ENCODE measurements around the gene NEK1. TPM values are rescaled to one million over a fixed set of nuclear protein-coding genes. Genes with fewer than 3 reads are reported as not detected.

The NEK1 gene
- total RNA-seq, result 13.0 and 14.7 TPM in 2 replicates
- long read RNA-seq, partial matches to known transcripts, result 42 of 49 reads
- long read RNA-seq, other reads (novel, unspliced or antisense), result 7 of 49 reads

- Mint-ChIP-seq H3K36me3 (ENCODE audit: low read depth) (no peaks in the 10 kb centered on the region), H3K9me3 (no peaks in the 10 kb centered on the region), H3K4me1 (peaks cover 30% of the 10 kb centered on the region), H3K4me3 (peak within 1 kb of the TSS; percentile 100), H3K27me3 (ENCODE audit: low read depth) (no peaks in the 10 kb centered on the region), H3K27ac (ENCODE audit: unreplicated experiment) (peak within 1 kb of the TSS; percentile 99)
- DNase-seq (ENCODE audit: low read depth, low spot score), result peak; percentile 74
- TF ChIP-seq CTCF (conservative IDR thresholded peaks at IDR 0.05), result no peak
These were observed at the start of gene NEK1 for GRCh38 chr4:169611991-169612870. NEK1 (minus strand) TSS chr4:169612583; CDS start chr4:169602630, 9,953 bp downstream.

- TF ChIP-seq CTCF (conservative IDR thresholded peaks at IDR 0.05), result no peak
- Mint-ChIP-seq H3K4me1 (peaks cover 34% of the 10 kb centered on the region), H3K27ac (ENCODE audit: unreplicated experiment) (no peak overlapping the region)
These were observed 49.4 kb upstream of the NEK1 start for GRCh38 chr4:169661761-169662160.

GRCh38 chr4:169660929-169661328 lies 48.5 kb upstream of the NEK1 start:
- Mint-ChIP-seq H3K9me3 (no peaks in the 10 kb centered on the region), H3K4me3 (peak overlapping the region; percentile 47), H3K27ac (ENCODE audit: unreplicated experiment) (no peak overlapping the region), H3K27me3 (ENCODE audit: low read depth) (no peaks in the 10 kb centered on the region), H3K4me1 (peaks cover 34% of the 10 kb centered on the region), H3K36me3 (ENCODE audit: low read depth) (peaks cover 3% of the 10 kb centered on the region)
- TF ChIP-seq CTCF (conservative IDR thresholded peaks at IDR 0.05), result no peak
- no peak for DNase-seq (ENCODE audit: low read depth, low spot score)

More at GRCh38 chr4:169661761-169662160, 49.4 kb upstream of the NEK1 start:
- DNase-seq (ENCODE audit: low read depth, low spot score), result no peak
- Mint-ChIP-seq H3K27me3 (ENCODE audit: low read depth) (no peaks in the 10 kb centered on the region), H3K4me3 (peak overlapping the region; percentile 33), H3K9me3 (peaks cover 6% of the 10 kb centered on the region), H3K36me3 (ENCODE audit: low read depth) (peaks cover 11% of the 10 kb centered on the region)

- H3K4me3 Mint-ChIP-seq, result peak overlapping the region; percentile 90
- H3K9me3 Mint-ChIP-seq, result no peaks in the 10 kb centered on the region
- H3K27me3 Mint-ChIP-seq (ENCODE audit: low read depth), result no peaks in the 10 kb centered on the region
- peak overlapping the region; percentile 98 for H3K27ac Mint-ChIP-seq (ENCODE audit: unreplicated experiment)
- H3K36me3 Mint-ChIP-seq (ENCODE audit: low read depth), result no peaks in the 10 kb centered on the region
- peak; percentile 32 for DNase-seq (ENCODE audit: low read depth, low spot score)
- no peak for TF ChIP-seq CTCF (conservative IDR thresholded peaks at IDR 0.05)
- H3K4me1 Mint-ChIP-seq, result peaks cover 34% of the 10 kb centered on the region
These were observed 47.6 kb upstream of the NEK1 start for GRCh38 chr4:169659716-169660670.

- no peaks in the 10 kb centered on the region for H3K27me3 Mint-ChIP-seq (ENCODE audit: low read depth)
- H3K36me3 Mint-ChIP-seq (ENCODE audit: low read depth), result no peaks in the 10 kb centered on the region
- H3K4me3 Mint-ChIP-seq, result no peak overlapping the region
- H3K9me3 Mint-ChIP-seq, result no peaks in the 10 kb centered on the region
- TF ChIP-seq CTCF (conservative IDR thresholded peaks at IDR 0.05), result no peak
- H3K27ac Mint-ChIP-seq (ENCODE audit: unreplicated experiment), result no peak overlapping the region
- H3K4me1 Mint-ChIP-seq, result peaks cover 33% of the 10 kb centered on the region
- no peak for DNase-seq (ENCODE audit: low read depth, low spot score)
These were observed 46.8 kb upstream of the NEK1 start for GRCh38 chr4:169658975-169659715.
